CD4-positive, alpha-beta T cell treated with Interleukin-2 at 100 ng/mL for 4 hours (primary cell): ENCODE measurements around the gene CSF1.
"Not testable (repeated sequence)": the region's sequence is repeated elsewhere in the genome, so short reads cannot be mapped to it uniquely, and the experiment has no call there.

ENCODE experiments used
- DNase-seq: peaks from one replicate; pipeline ENCODE4 v3.0.0-alpha.2; 2020; ENCODE audit warnings: low spot score

The CSF1 gene

GRCh38 chr1:109902204-109902985, 8.3 kb upstream of the CSF1 start:
- DNase-seq, result no peak

GRCh38 chr1:109903376-109903930, 7.2 kb upstream of the CSF1 start:
- DNase-seq, result no peak

GRCh38 chr1:109904105-109904817, 6.4 kb upstream of the CSF1 start:
- no peak for DNase-seq

GRCh38 chr1:109905491-109905890, 5.2 kb upstream of the CSF1 start:
- DNase-seq, result no peak

- peak; percentile 82 for DNase-seq
These were observed 4.3 kb upstream of the CSF1 start for GRCh38 chr1:109906160-109906838.

- DNase-seq, result no peak
These were observed 3.8 kb upstream of the CSF1 start for GRCh38 chr1:109906839-109907180.

GRCh38 chr1:109907190-109907774, 3.4 kb upstream of the CSF1 start:
- DNase-seq, result no peak

- no peak for DNase-seq
These were observed 1.8 kb upstream of the CSF1 start for GRCh38 chr1:109908836-109909235.

GRCh38 chr1:109909561-109909960, 1.1 kb upstream of the CSF1 start:
- no peak for DNase-seq

- DNase-seq, result peak; percentile 14
These were observed 532 bp downstream of the CSF1 start for GRCh38 chr1:109910963-109911798.

GRCh38 chr1:109912214-109912861, 1.7 kb downstream of the CSF1 start:
- DNase-seq, result no peak

- DNase-seq, result no peak
These were observed 2.2 kb downstream of the CSF1 start for GRCh38 chr1:109912873-109913272.

GRCh38 chr1:109913360-109913879, 2.8 kb downstream of the CSF1 start:
- no peak for DNase-seq

GRCh38 chr1:109914587-109915240, 4.1 kb downstream of the CSF1 start:
- DNase-seq, result no peak

GRCh38 chr1:109917051-109917767, 6.6 kb downstream of the CSF1 start:
- DNase-seq, result no peak

- DNase-seq, result no peak
These were observed 7.3 kb downstream of the CSF1 start for GRCh38 chr1:109917768-109918606.

- DNase-seq, result no peak
These were observed 8.0 kb downstream of the CSF1 start for GRCh38 chr1:109918671-109919070.

- DNase-seq, result no peak
These were observed 8.7 kb downstream of the CSF1 start for GRCh38 chr1:109919303-109919702.

- not testable (repeated sequence) for DNase-seq
These were observed 9.7 kb downstream of the CSF1 start for GRCh38 chr1:109920391-109920790.
